SJSA1 (cell line): ENCODE data around the gene TRPM2. TPM values are rescaled to one million over a fixed set of nuclear protein-coding genes. Genes with fewer than 3 reads are reported as not detected.

Experiments used
- DNase-seq, 2 experiments: peaks; one replicate each; pipeline ENCODE4 v3.0.0-alpha.2; 2015 to 2020; ENCODE audit warnings: low spot score in 2 of 2, low read depth in 1 of 2
- H3K27ac ChIP-seq: fragments of 250-450 bp; sonication (Bioruptor Pico); 2 replicates; pipeline ENCODE4 v1.5.1; 2020; ENCODE audit warnings: mild to moderate bottlenecking, moderate library complexity
- H3K27me3 ChIP-seq: fragments of 250-450 bp; sonication (Bioruptor Pico); replicated peaks from 2 replicates; pipeline ENCODE4 v1.5.1; 2020; ENCODE audit warnings: mild to moderate bottlenecking, moderate library complexity
- H3K36me3 ChIP-seq: fragments of 250-450 bp; sonication (Bioruptor Pico); 2 replicates; pipeline ENCODE4 v1.5.1; 2020; ENCODE audit warnings: mild to moderate bottlenecking
- H3K4me1 ChIP-seq: fragments of 250-450 bp; sonication (Bioruptor Pico); replicated peaks from 2 replicates; pipeline ENCODE4 v1.6.1; 2021; ENCODE audit warnings: mild to moderate bottlenecking
- H3K4me3 ChIP-seq: fragments of 250-450 bp; sonication (Bioruptor Pico); 2 replicates; pipeline ENCODE4 v1.5.1; 2020; ENCODE audit warnings: mild to moderate bottlenecking
- H3K9me3 ChIP-seq: fragments of 250-450 bp; sonication (Bioruptor Pico); replicated peaks from 2 replicates; pipeline ENCODE4 v1.5.1; 2020; ENCODE audit warnings: mild to moderate bottlenecking
- total RNA-seq: library from RNA; depleted of rRNA; stranded (reverse); fragments of >200 nt; shearing (Covaris generic); gene quantifications from 2 replicates; pipeline ENCODE4 v1.2.3, GENCODE V29; 2014; rRNA removed

TRPM2 gene
- 14.8 and 16.1 TPM in 2 replicates for total RNA-seq

GRCh38 chr21:44353191-44353970, at the start of gene TRPM2:
TRPM2 (plus strand) TSS chr21:44353621; CDS start chr21:44353701, 80 bp downstream.
- Histone ChIP-seq H3K27ac (no peak within 1 kb of the TSS), H3K9me3 (no peaks in the 10 kb centered on the region), H3K4me3 (no peak within 1 kb of the TSS), H3K27me3 (peaks cover 39% of the 10 kb centered on the region), H3K4me1 (no peaks in the 10 kb centered on the region), H3K36me3 (no peaks in the 10 kb centered on the region)
- DNase-seq, result no peak

- DNase-seq, result no peak
- H3K27ac ChIP-seq, result no peak overlapping the region
- H3K4me1 ChIP-seq, result peaks cover 36% of the 10 kb centered on the region
- no peaks in the 10 kb centered on the region for H3K9me3 ChIP-seq
- no peaks in the 10 kb centered on the region for H3K27me3 ChIP-seq
- H3K4me3 ChIP-seq, result no peak overlapping the region
- H3K36me3 ChIP-seq, result peaks cover 41% of the 10 kb centered on the region
Observed at GRCh38 chr21:44304011-44304616, 49.3 kb upstream of the TRPM2 start.

- no peaks in the 10 kb centered on the region for H3K27me3 ChIP-seq
- no peaks in the 10 kb centered on the region for H3K9me3 ChIP-seq
- H3K27ac ChIP-seq, result no peak overlapping the region
- H3K36me3 ChIP-seq, result peaks cover 46% of the 10 kb centered on the region
- no peak overlapping the region for H3K4me3 ChIP-seq
- DNase-seq, result peak; percentile 32 to 65
- H3K4me1 ChIP-seq, result peaks cover 29% of the 10 kb centered on the region
Observed at GRCh38 chr21:44304877-44305293, 48.5 kb upstream of the TRPM2 start.

- Histone ChIP-seq H3K4me3 (no peak overlapping the region), H3K27me3 (no peaks in the 10 kb centered on the region), H3K27ac (no peak overlapping the region), H3K9me3 (no peaks in the 10 kb centered on the region), H3K4me1 (peaks cover 27% of the 10 kb centered on the region), H3K36me3 (peaks cover 49% of the 10 kb centered on the region)
- DNase-seq, result no peak
Observed at GRCh38 chr21:44305691-44306090, 47.7 kb upstream of the TRPM2 start.

- Histone ChIP-seq H3K4me1 (peaks cover 20% of the 10 kb centered on the region), H3K27ac (peak overlapping the region; percentile 34; the same call in 1 of the 2 replicates), H3K27me3 (no peaks in the 10 kb centered on the region), H3K36me3 (peaks cover 59% of the 10 kb centered on the region), H3K9me3 (no peaks in the 10 kb centered on the region), H3K4me3 (no peak overlapping the region)
- DNase-seq, result peak; percentile 47 to 67
Observed at GRCh38 chr21:44306936-44307704, 46.3 kb upstream of the TRPM2 start.

- peaks cover 20% of the 10 kb centered on the region for H3K4me1 ChIP-seq
- no peaks in the 10 kb centered on the region for H3K9me3 ChIP-seq
- DNase-seq, result no peak
- no peaks in the 10 kb centered on the region for H3K27me3 ChIP-seq
- H3K4me3 ChIP-seq, result no peak overlapping the region
- no peak overlapping the region for H3K27ac ChIP-seq
- H3K36me3 ChIP-seq, result peaks cover 82% of the 10 kb centered on the region
Observed at GRCh38 chr21:44310628-44311507, 42.6 kb upstream of the TRPM2 start.

GRCh38 chr21:44312089-44312488, 41.3 kb upstream of the TRPM2 start:
- H3K27me3 ChIP-seq, result no peaks in the 10 kb centered on the region
- peaks cover 9% of the 10 kb centered on the region for H3K4me1 ChIP-seq
- H3K27ac ChIP-seq, result no peak overlapping the region
- H3K9me3 ChIP-seq, result no peaks in the 10 kb centered on the region
- no peak overlapping the region for H3K4me3 ChIP-seq
- no peak for DNase-seq
- H3K36me3 ChIP-seq, result peaks cover 74% of the 10 kb centered on the region

- H3K27me3 ChIP-seq, result no peaks in the 10 kb centered on the region
- H3K27ac ChIP-seq, result no peak overlapping the region
- no peak overlapping the region for H3K4me3 ChIP-seq
- DNase-seq, result no peak
- no peaks in the 10 kb centered on the region for H3K9me3 ChIP-seq
- H3K4me1 ChIP-seq, result peaks cover 3% of the 10 kb centered on the region; the same call in 1 of the 2 replicates
- H3K36me3 ChIP-seq, result peaks cover 68% of the 10 kb centered on the region
Observed at GRCh38 chr21:44312716-44313115, 40.7 kb upstream of the TRPM2 start.

GRCh38 chr21:44313451-44313850, 40.0 kb upstream of the TRPM2 start:
- Histone ChIP-seq H3K9me3 (no peaks in the 10 kb centered on the region), H3K27me3 (no peaks in the 10 kb centered on the region), H3K4me3 (no peak overlapping the region), H3K27ac (no peak overlapping the region), H3K36me3 (peaks cover 62% of the 10 kb centered on the region), H3K4me1 (no peaks in the 10 kb centered on the region)
- no peak for DNase-seq

GRCh38 chr21:44314128-44314527, 39.3 kb upstream of the TRPM2 start:
- no peak overlapping the region for H3K4me3 ChIP-seq
- H3K27me3 ChIP-seq, result no peaks in the 10 kb centered on the region
- no peaks in the 10 kb centered on the region for H3K9me3 ChIP-seq
- no peak overlapping the region for H3K27ac ChIP-seq
- DNase-seq, result no peak
- no peaks in the 10 kb centered on the region for H3K4me1 ChIP-seq
- peaks cover 65% of the 10 kb centered on the region for H3K36me3 ChIP-seq

GRCh38 chr21:44314561-44314960, 38.9 kb upstream of the TRPM2 start:
- H3K36me3 ChIP-seq, result peaks cover 67% of the 10 kb centered on the region
- no peaks in the 10 kb centered on the region for H3K4me1 ChIP-seq
- no peak overlapping the region for H3K27ac ChIP-seq
- no peak overlapping the region for H3K4me3 ChIP-seq
- no peaks in the 10 kb centered on the region for H3K9me3 ChIP-seq
- H3K27me3 ChIP-seq, result no peaks in the 10 kb centered on the region
- DNase-seq, result no peak

- DNase-seq, result no peak
- Histone ChIP-seq H3K27me3 (no peaks in the 10 kb centered on the region), H3K9me3 (no peaks in the 10 kb centered on the region), H3K4me3 (no peak overlapping the region), H3K4me1 (no peaks in the 10 kb centered on the region), H3K27ac (no peak overlapping the region), H3K36me3 (peaks cover 67% of the 10 kb centered on the region)
Observed at GRCh38 chr21:44315691-44316203, 37.7 kb upstream of the TRPM2 start.
